B cell (primary cell): ENCODE data around the gene ZNF423. TPM values are rescaled to one million over a fixed set of nuclear protein-coding genes. Genes with fewer than 3 reads are reported as not detected.

Source experiments
- ATAC-seq: fragments of 200-7000 bp; cut with Tn5 transposase; one replicate; pipeline ENCODE4 v1.10.0; 2021; ENCODE audit warnings: low read depth, mild to moderate bottlenecking, moderate number of reproducible peaks, moderate library complexity
- CTCF ChIA-PET: fragments of 350-600 bp; sonication (Branson Sonifier 250); formaldehyde crosslinking; loops from one replicate; lab custom pipeline; 2021; ENCODE audit warnings: antibody characterized with exemption, inconsistent platforms; lab: Charles Lee
- POLR2A ChIA-PET: fragments of 350-600 bp; sonication (Branson Sonifier 250); formaldehyde crosslinking; loops from one replicate; lab custom pipeline; 2021; ENCODE audit warnings: antibody characterized with exemption; lab: Charles Lee
- DNase-seq: peaks from one replicate; pipeline ENCODE4 v3.0.0; 2013
- H2AFZ ChIP-seq: 2 replicates; pipeline ENCODE4 v1.6.1; 2012; ENCODE audit warnings: mild to moderate bottlenecking, low read depth, low read length; ENCODE audit not compliant: insufficient read depth, poor library complexity, severe bottlenecking
- H3K27ac ChIP-seq, 2 donors: 1 replicate in 1 of 2; 2 replicates in 1 of 2; pipeline ENCODE4 v1.5.1; 2012 to 2013; ENCODE audit warnings: low read length in 2 of 2, mild to moderate bottlenecking in 2 of 2, moderate library complexity in 1 of 2
- H3K27me3 ChIP-seq, 4 experiments: fragments of 200-600 bp in 1 of 4; sonication (generic) in 1 of 4; replicated peaks in 1 of 4; 1 replicate in 2 of 4; 2 replicates in 2 of 4; pipeline versions ENCODE4 v1.6.1 to v1.7.0; 2013 to 2016; ENCODE audit warnings: low read length in 3 of 4, mild to moderate bottlenecking in 2 of 4, mixed read lengths in 1 of 4, moderate library complexity in 1 of 4; ENCODE audit not compliant: insufficient read depth in 4 of 4, control insufficient read depth in 3 of 4; ENCODE audit errors: control extremely low read depth in 1 of 4
- H3K36me3 ChIP-seq, 2 experiments: replicated peaks in 1 of 2; 1 replicate in 1 of 2; 2 replicates in 1 of 2; pipeline versions ENCODE4 v1.6.1 to v1.7.1; 2013; ENCODE audit warnings: low read length in 1 of 2; ENCODE audit not compliant: insufficient read depth in 2 of 2, control insufficient read depth in 1 of 2; ENCODE audit errors: control extremely low read depth in 1 of 2, extremely low read depth in 1 of 2
- H3K4me1 ChIP-seq, 2 donors: fragments of 200-600 bp in 1 of 2; sonication (generic) in 1 of 2; 1 replicate in 1 of 2; 2 replicates in 1 of 2; pipeline versions ENCODE4 v1.5.1 to v1.6.1; 2013 to 2017; ENCODE audit warnings: low read length in 2 of 2; ENCODE audit not compliant: control insufficient read depth in 2 of 2, insufficient read depth in 2 of 2
- H3K4me2 ChIP-seq: replicated peaks from 2 replicates; pipeline ENCODE3; 2012; ENCODE audit warnings: mild to moderate bottlenecking, low read depth, low read length; ENCODE audit not compliant: poor library complexity, severe bottlenecking
- H3K4me3 ChIP-seq, 5 experiments: fragments of 200-600 bp in 1 of 5; sonication (generic) in 1 of 5; 1 replicate in 3 of 5; 2 replicates in 2 of 5; pipeline versions ENCODE4 v1.5.1 to v1.7.0; 2011 to 2016; ENCODE audit warnings: low read length in 4 of 5, mild to moderate bottlenecking in 4 of 5, low read depth in 2 of 5, control low read depth in 1 of 5, moderate library complexity in 1 of 5; ENCODE audit not compliant: insufficient read depth in 1 of 5; ENCODE audit errors: control extremely low read depth in 1 of 5, extremely low read depth in 1 of 5
- H3K79me2 ChIP-seq: fragments of 200-600 bp; sonication (generic); one replicate; pipeline ENCODE4 v1.6.0; 2016; ENCODE audit warnings: low read length; ENCODE audit not compliant: control insufficient read depth, insufficient read depth
- H3K9ac ChIP-seq: fragments of 200-600 bp; sonication (generic); 2 replicates; pipeline ENCODE4 v1.6.1; 2017; ENCODE audit warnings: mild to moderate bottlenecking, low read length, moderate library complexity
- H3K9me3 ChIP-seq, 3 donors: one replicate each; pipeline versions ENCODE4 v1.6.1 to v1.7.1; 2013; ENCODE audit warnings: low read length in 2 of 3; ENCODE audit not compliant: control insufficient read depth in 2 of 3, insufficient read depth in 1 of 3; ENCODE audit errors: control extremely low read depth in 1 of 3
- H4K20me1 ChIP-seq: 2 replicates; pipeline ENCODE4 v1.6.0; 2012; ENCODE audit warnings: mild to moderate bottlenecking, low read length; ENCODE audit not compliant: insufficient read depth, control insufficient read depth, poor library complexity, severe bottlenecking
- H3K27ac Mint-ChIP-seq: one replicate; pipeline ENCODE4 v1.8.0; 2021; ENCODE audit warnings: mixed read lengths
- H3K27me3 Mint-ChIP-seq: one replicate; pipeline ENCODE4 v1.8.0; 2021; ENCODE audit warnings: mixed read lengths
- H3K4me1 Mint-ChIP-seq: one replicate; pipeline ENCODE4 v1.8.0; 2021; ENCODE audit warnings: mixed read lengths
- H3K4me3 Mint-ChIP-seq: one replicate; pipeline ENCODE4 v1.8.0; 2021; ENCODE audit warnings: mixed read lengths
- H3K9me3 Mint-ChIP-seq: one replicate; pipeline ENCODE4 v1.8.0; 2022; ENCODE audit warnings: mixed read lengths; ENCODE audit not compliant: insufficient read depth
- EZH2 ChIP-seq: IDR thresholded peaks from 2 replicates; pipeline ENCODE4 v1.6.1; 2012; ENCODE audit warnings: borderline replicate concordance, low read depth, mild to moderate bottlenecking, moderate library complexity, low read length; ENCODE audit not compliant: insufficient read depth, poor library complexity, severe bottlenecking
- WGBS: methylation state at CpG from one replicate; pipeline ENCODE4 v1.1.5; 2013; ENCODE audit warnings: missing lambda C conversion rate; ENCODE audit not compliant: insufficient coverage; 5-methylcytosine and 5-hydroxymethylcytosine counted together
- intact Hi-C: fragments of 100-400 bp; cut with micrococcal nuclease; formaldehyde crosslinking; loops from one replicate; pipeline ENCODE4 v1.10.0; 2022
- polyA plus RNA-seq: library from polyadenylated mRNA; depleted of rRNA; stranded (reverse); fragments of >200 nt; gene quantifications from 2 replicates; pipeline ENCODE4 v1.2.3, GENCODE V29; 2012
- total RNA-seq, 2 donors: library from RNA; stranded (reverse); fragments of 120-200 nt in 1 of 2; gene quantifications; 1 replicate in 1 of 2; 2 replicates in 1 of 2; pipeline versions ENCODE4 v1.2.3 to v1.2.4, GENCODE V29; 2013 to 2022
- TF ChIP-seq, protein P1 (sequence below): fragments of 200-600 bp; IDR thresholded peaks from one replicate; pipeline ENCODE4 v1.8.0; 2022; ENCODE audit warnings: antibody characterized with exemption, mild to moderate bottlenecking

ZNF423 gene
- total and polyA plus RNA-seq, 2 donors (not counting 1 experiment from before 2014, with no cell fraction given), result not detected

DNA sequence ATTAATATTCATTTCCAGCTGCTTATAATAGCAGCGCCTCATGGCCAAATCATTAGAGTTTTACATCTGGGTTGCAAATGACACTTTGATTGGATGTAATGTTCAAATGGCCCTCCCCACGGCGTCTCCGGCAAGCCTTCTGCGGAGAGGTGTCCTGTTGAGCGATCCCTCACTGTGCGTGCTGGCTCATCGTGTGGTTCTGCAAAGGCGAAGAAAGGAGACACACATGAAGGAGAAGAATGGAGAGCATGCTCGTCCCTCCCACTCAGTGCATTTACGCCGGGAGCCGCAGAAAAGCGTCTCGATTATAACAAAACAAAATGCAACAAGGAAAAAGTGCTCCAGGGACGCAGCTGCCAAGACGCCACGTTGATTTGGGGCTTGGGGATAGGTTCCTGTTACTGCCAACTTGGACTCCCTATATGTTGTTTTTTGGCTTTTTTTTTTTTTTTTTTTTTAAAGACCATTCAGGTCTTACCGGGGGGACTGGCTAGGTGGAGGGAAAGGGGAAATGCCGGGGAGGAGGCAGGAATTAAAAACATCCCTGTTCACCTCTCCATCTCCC lies 364.7 kb downstream of the ZNF423 start:
- intact Hi-C loops, result no loop called here
- POLR2A ChIA-PET, result no interaction called here
- Histone ChIP-seq H3K27ac (no peak overlapping the region), H3K4me3 (no peak overlapping the region), H2AFZ (no peak overlapping the region), H3K27me3 (peaks cover 0 to 2% (median 0%) of the 10 kb centered on the region in 4 experiments), H3K4me2 (no peak overlapping the region), H3K36me3 (no peaks in the 10 kb centered on the region), H3K4me1 (peaks cover 2 to 6% of the 10 kb centered on the region in 2 donors), H4K20me1 (no peaks in the 10 kb centered on the region), H3K9ac (no peak overlapping the region), H3K79me2 (no peaks in the 10 kb centered on the region), H3K9me3 (peaks cover 0 to 2% (median 0%) of the 10 kb centered on the region in 3 donors)
- Mint-ChIP-seq H3K27me3 (peaks cover 8% of the 10 kb centered on the region), H3K4me1 (no peaks in the 10 kb centered on the region), H3K4me3 (no peak overlapping the region), H3K9me3 (no peaks in the 10 kb centered on the region), H3K27ac (no peak overlapping the region)
- DNase-seq (no peak), ATAC-seq (no peak)
- CTCF ChIA-PET, result no interaction called here
- WGBS, result 95% methylated on average over 10 of the region's 20 CpGs
- TF ChIP-seq, protein P1, sequence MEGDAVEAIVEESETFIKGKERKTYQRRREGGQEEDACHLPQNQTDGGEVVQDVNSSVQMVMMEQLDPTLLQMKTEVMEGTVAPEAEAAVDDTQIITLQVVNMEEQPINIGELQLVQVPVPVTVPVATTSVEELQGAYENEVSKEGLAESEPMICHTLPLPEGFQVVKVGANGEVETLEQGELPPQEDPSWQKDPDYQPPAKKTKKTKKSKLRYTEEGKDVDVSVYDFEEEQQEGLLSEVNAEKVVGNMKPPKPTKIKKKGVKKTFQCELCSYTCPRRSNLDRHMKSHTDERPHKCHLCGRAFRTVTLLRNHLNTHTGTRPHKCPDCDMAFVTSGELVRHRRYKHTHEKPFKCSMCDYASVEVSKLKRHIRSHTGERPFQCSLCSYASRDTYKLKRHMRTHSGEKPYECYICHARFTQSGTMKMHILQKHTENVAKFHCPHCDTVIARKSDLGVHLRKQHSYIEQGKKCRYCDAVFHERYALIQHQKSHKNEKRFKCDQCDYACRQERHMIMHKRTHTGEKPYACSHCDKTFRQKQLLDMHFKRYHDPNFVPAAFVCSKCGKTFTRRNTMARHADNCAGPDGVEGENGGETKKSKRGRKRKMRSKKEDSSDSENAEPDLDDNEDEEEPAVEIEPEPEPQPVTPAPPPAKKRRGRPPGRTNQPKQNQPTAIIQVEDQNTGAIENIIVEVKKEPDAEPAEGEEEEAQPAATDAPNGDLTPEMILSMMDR, result no peak
- no peak for TF ChIP-seq EZH2

DNA sequence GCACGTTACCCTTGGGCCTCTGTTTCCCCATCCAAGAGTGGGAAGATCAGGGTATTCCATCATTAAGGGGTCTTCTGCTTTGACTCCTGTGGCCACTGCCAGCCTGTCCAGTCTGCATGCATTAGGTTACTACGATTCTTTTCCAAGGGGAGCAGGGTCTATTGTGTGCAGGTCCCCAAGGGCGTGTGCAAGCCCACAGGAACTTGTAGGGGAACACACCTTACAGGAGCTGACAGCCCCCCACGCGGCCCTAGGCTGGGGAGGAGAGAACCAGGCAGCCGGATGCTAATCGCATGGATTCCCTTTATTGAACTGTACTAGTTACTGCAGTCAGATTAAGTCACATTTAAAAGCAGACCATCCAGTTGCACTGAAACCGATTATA lies 365.6 kb downstream of the ZNF423 start:
- Histone ChIP-seq H3K9ac (no peak overlapping the region), H3K4me3 (no peak overlapping the region), H4K20me1 (no peaks in the 10 kb centered on the region), H3K4me2 (no peak overlapping the region), H3K9me3 (no peaks in the 10 kb centered on the region), H2AFZ (no peak overlapping the region), H3K27ac (no peak overlapping the region), H3K36me3 (no peaks in the 10 kb centered on the region), H3K79me2 (no peaks in the 10 kb centered on the region), H3K27me3 (peaks cover 0 to 2% (median 0%) of the 10 kb centered on the region in 4 experiments), H3K4me1 (peaks cover 2 to 6% of the 10 kb centered on the region in 2 donors)
- intact Hi-C loops, result no loop called here
- ATAC-seq (no peak), DNase-seq (no peak)
- no peak for TF ChIP-seq EZH2
- TF ChIP-seq, protein P1, result no peak
- Mint-ChIP-seq H3K4me3 (no peak overlapping the region), H3K27ac (no peak overlapping the region), H3K4me1 (no peaks in the 10 kb centered on the region), H3K9me3 (no peaks in the 10 kb centered on the region), H3K27me3 (peaks cover 7% of the 10 kb centered on the region)
- ChIA-PET POLR2A (no interaction called here), CTCF (no interaction called here)
- WGBS, result 98% methylated on average over 5 of the region's 8 CpGs
